K562 (cell line): ENCODE data around the gene NUPR1. TPM values are rescaled to one million over a fixed set of nuclear protein-coding genes. Genes with fewer than 3 reads are reported as not detected.
A peak's percentile ranks its signal among the peaks of the same experiment; 100 is the strongest.

Experiments used
- BCOR ChIP-seq: fragments of 450-650 bp; IDR thresholded peaks from 2 replicates; pipeline ENCODE4 v1.6.1; 2016
- CHD1 ChIP-seq: fragments of 200-600 bp; sonication (generic); IDR thresholded peaks from one replicate; pipeline ENCODE4 v1.6.1; 2012; ENCODE audit warnings: mild to moderate bottlenecking, moderate library complexity, low read length, inconsistent platforms
- FOXJ3 ChIP-seq: sonication (generic); formaldehyde crosslinking; IDR thresholded peaks from 2 replicates; pipeline ENCODE4 v1.4.0; 2020; ENCODE audit warnings: mild to moderate bottlenecking, missing genetic modification reagents
- JUN ChIP-seq, 2 experiments: sonication (generic) in 1 of 2; formaldehyde crosslinking in 1 of 2; IDR thresholded peaks; 2 replicates each; pipeline versions ENCODE4 v1.6.1 to v1.8.0; 2012 to 2022; ENCODE audit warnings: borderline replicate concordance in 2 of 2, mild to moderate bottlenecking in 2 of 2, improper control_type of control experiment in 1 of 2, low read depth in 1 of 2, low read length in 1 of 2, missing genetic modification reagents in 1 of 2
- KAT7 ChIP-seq: sonication (generic); formaldehyde crosslinking; IDR thresholded peaks from 2 replicates; pipeline ENCODE4 v1.8.0; 2022; ENCODE audit warnings: missing genetic modification reagents, mild to moderate bottlenecking, borderline replicate concordance
- KDM1A ChIP-seq, 2 experiments: fragments of 450-650 bp; IDR thresholded peaks; 2 replicates each; pipeline ENCODE4 v1.6.1; 2016; ENCODE audit warnings: mild to moderate bottlenecking in 2 of 2
- LARP7 ChIP-seq: fragments of 450-650 bp; IDR thresholded peaks from 2 replicates; pipeline ENCODE4 v1.6.1; 2016
- MEF2D ChIP-seq: conservative IDR thresholded peaks from 2 replicates; pipeline ENCODE4 v1.6.1; 2016; ENCODE audit warnings: low read depth, missing genetic modification characterization, missing compliant biosample characterization
- NFE2 ChIP-seq: IDR thresholded peaks from 2 replicates; pipeline ENCODE4 v1.6.1; 2014; ENCODE audit warnings: antibody characterized with exemption, low read depth
- PCBP1 ChIP-seq: fragments of 200-400 bp; formaldehyde crosslinking; IDR thresholded peaks from 2 replicates; pipeline ENCODE4 v1.6.1; 2018; ENCODE audit warnings: mild to moderate bottlenecking, low read depth, low read length; ENCODE audit not compliant: poor library complexity, severe bottlenecking
- SMARCA5 ChIP-seq: fragments of 450-650 bp; IDR thresholded peaks from 2 replicates; pipeline ENCODE4 v1.6.1; 2016
- TAF7 ChIP-seq: fragments of 450-650 bp; IDR thresholded peaks from 2 replicates; pipeline ENCODE4 v1.6.1; 2016; ENCODE audit warnings: missing genetic modification characterization, missing compliant biosample characterization
- THRB ChIP-seq: fragments of 450-650 bp; formaldehyde crosslinking; conservative IDR thresholded peaks from 2 replicates; pipeline ENCODE4 v1.4.0; 2022; ENCODE audit warnings: mild to moderate bottlenecking, missing genetic modification characterization
- ZBTB26 ChIP-seq: fragments of 450-650 bp; formaldehyde crosslinking; IDR thresholded peaks from 2 replicates; pipeline ENCODE4 v1.4.0; 2022; ENCODE audit warnings: missing genetic modification characterization
- ZNF124 ChIP-seq: sonication (generic); formaldehyde crosslinking; IDR thresholded peaks from 2 replicates; pipeline ENCODE4 v1.8.1; 2022; ENCODE audit warnings: missing genetic modification reagents
- ZNF23 ChIP-seq: fragments of 250-450 bp; sonication (Bioruptor Pico); IDR thresholded peaks from 2 replicates; pipeline ENCODE4 v1.4.0; 2020; ENCODE audit warnings: mild to moderate bottlenecking
- ZNF655 ChIP-seq: fragments of 250-450 bp; sonication (Bioruptor Pico); IDR thresholded peaks from 2 replicates; pipeline ENCODE4 v1.5.0; 2021
- ZNF76 ChIP-seq: fragments of 250-450 bp; sonication (Bioruptor Pico); IDR thresholded peaks from 2 replicates; pipeline ENCODE4 v1.4.0; 2020; ENCODE audit warnings: mild to moderate bottlenecking, moderate library complexity, borderline replicate concordance
- polyA plus RNA-seq, 8 experiments: library from polyadenylated mRNA; depleted of rRNA in 4 of 8; stranded (reverse) in 5 of 8; unstranded in 3 of 8; fragments of >200 nt; fragmentation: Nextera tagmentation in 2 of 8; fragmentation: Illumina TruSeq in 1 of 8; extraction: Ambion mirVana in 2 of 8; extraction: Trizol in 1 of 8; gene quantifications; 2 replicates each; pipeline versions ENCODE4 v1.2.1 to v1.2.3, GENCODE V29; 2011 to 2014; ENCODE audit warnings: inconsistent platforms in 1 of 8, missing spikeins in 1 of 8
- total RNA-seq, 7 experiments: library from RNA; depleted of rRNA in 6 of 7; stranded (reverse); fragments of >200 nt in 6 of 7; fragmentation: Illumina TruSeq in 2 of 7; extraction: Trizol in 2 of 7; gene quantifications; 2 replicates each; pipeline versions ENCODE4 v1.2.1 to v1.2.3, GENCODE V29; 2011 to 2021; ENCODE audit warnings: low replicate concordance in 1 of 7

NUPR1 gene
- total and polyA plus RNA-seq, 9 of the 15 experiments (the other 6 are each of a cell fraction or from before 2014, with no cell fraction given), result 0.07 to 1.5 (median 0.27) TPM

GRCh38 chr16:28534542-28535373, 4.0 kb downstream of the NUPR1 start (continued):
- TF ChIP-seq JUN (IDR thresholded peaks at IDR 0.05; ENCODE audit: borderline replicate concordance, low read depth, low read length) (no peak), JUN (CRISPR knock-in tag; IDR thresholded peaks at IDR 0.05; ENCODE audit: borderline replicate concordance) (no peak), SMARCA5 (0 out of 2 replicates have a peak, but pooled peaks have one; percentile 56), ZNF23 (CRISPR knock-in tag) (no peak), ZBTB26 (CRISPR knock-in tag) (no peak), LARP7 (no peak), FOXJ3 (CRISPR knock-in tag) (no peak), TAF7 (tag) (no peak), KAT7 (CRISPR knock-in tag) (no peak), CHD1 (no peak), ZNF124 (CRISPR knock-in tag) (no peak), KDM1A (IDR thresholded peaks at IDR 0.05) (no peak), PCBP1 (no peak), NFE2 (no peak), MEF2D (tag) (peak; percentile 71; the same call in 1 of the 2 replicates), ZNF76 (CRISPR knock-in tag) (0 out of 2 replicates have a peak, but pooled peaks have one; percentile 47), THRB (0 out of 2 replicates have a peak, but pooled peaks have one; percentile 6), ZNF655 (CRISPR knock-in tag) (0 out of 2 replicates have a peak, but pooled peaks have one; percentile 14), BCOR (peak; percentile 41; the same call in 1 of the 2 replicates)
